ENCODE data around the gene MTPN.

MTPN gene

DNA sequence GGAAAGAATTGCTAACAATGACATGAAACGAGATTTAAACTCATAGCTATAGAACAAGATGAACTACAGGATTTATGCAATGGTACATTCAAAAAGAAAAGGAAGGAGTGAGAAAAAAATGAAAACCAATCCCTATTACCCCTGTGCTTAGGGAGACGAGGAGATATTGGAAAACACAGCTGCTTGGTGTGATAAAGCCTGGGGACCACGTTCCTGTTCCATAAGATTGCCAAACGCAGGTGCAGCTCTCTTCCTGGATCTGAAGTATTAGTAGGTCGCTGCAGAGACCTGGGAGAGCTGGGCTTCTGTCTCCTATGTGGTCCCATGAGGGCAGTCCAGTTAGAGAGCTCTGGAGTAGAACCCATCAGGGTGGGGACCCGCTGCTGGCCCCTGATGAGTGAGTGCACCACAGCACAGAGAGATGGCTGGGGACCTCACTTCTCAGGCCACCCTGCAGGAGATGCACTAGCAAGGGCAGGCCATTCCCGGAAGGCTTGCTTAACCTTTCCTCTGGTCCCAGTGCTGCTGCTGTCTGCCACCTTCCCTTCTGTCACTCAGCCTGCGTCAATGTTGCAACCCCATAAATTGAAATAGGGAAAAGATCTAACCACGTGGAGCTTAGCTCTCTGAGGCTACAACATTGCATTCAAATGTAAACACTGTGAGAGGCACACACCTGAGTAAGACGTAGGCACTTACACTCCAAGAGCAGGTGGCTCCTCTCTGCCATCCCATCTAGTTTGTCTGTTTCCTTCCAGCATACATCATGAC lies 57.9 kb downstream of the MTPN start:
- TF ChIP-seq, protein P1, sequence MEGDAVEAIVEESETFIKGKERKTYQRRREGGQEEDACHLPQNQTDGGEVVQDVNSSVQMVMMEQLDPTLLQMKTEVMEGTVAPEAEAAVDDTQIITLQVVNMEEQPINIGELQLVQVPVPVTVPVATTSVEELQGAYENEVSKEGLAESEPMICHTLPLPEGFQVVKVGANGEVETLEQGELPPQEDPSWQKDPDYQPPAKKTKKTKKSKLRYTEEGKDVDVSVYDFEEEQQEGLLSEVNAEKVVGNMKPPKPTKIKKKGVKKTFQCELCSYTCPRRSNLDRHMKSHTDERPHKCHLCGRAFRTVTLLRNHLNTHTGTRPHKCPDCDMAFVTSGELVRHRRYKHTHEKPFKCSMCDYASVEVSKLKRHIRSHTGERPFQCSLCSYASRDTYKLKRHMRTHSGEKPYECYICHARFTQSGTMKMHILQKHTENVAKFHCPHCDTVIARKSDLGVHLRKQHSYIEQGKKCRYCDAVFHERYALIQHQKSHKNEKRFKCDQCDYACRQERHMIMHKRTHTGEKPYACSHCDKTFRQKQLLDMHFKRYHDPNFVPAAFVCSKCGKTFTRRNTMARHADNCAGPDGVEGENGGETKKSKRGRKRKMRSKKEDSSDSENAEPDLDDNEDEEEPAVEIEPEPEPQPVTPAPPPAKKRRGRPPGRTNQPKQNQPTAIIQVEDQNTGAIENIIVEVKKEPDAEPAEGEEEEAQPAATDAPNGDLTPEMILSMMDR (conservative IDR thresholded peaks at IDR 0.05; ENCODE audit: low read length), result no peak
- DNase-seq (ENCODE audit: low read depth), result no peak
- H3K4me3 ChIP-seq (ENCODE audit: low read length), result no peak overlapping the region

DNA sequence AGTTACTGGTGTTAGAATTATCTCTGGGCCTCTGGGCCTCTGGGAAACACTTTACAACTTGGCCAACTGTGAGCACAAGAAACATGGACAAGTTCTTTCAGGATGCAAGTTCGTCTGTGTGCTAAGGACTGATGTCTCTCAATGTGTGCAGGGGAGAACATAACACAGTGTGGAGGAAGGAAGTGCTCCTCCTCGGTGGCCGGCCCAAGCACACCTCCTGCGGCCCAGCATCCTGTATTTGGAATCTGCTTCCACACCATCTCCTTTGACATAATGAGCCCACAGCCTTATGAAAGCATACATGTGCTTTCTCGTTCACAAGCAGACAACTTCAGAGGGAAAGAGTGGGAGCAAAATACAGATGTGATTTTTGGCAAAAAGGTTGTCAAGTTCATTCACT lies 59.0 kb downstream of the MTPN start:
- TF ChIP-seq, protein P1 (conservative IDR thresholded peaks at IDR 0.05; ENCODE audit: low read length), result no peak
- DNase-seq (ENCODE audit: low read depth), result peak; percentile 25
- no peak overlapping the region for H3K4me3 ChIP-seq (ENCODE audit: low read length)

DNA sequence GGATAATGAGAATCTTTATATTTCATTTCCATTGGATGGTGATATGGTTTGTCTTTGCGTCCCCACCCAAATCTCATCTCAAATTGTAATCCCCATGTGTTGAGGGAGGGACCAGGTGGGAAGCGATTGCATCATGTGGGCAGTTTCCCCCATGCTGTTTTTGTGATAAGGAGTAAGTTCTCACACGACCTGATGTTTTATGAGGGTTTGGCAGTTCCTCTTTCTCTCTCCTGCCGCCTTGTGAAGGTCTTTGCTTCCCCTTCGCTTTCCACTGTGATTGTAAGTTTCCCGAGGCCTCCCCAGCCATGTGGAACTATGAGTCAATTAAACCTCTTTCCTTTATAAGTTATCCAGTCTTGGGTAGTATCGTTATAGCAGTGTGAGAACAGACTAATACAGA lies 59.4 kb downstream of the MTPN start:
- TF ChIP-seq, protein P1 (conservative IDR thresholded peaks at IDR 0.05; ENCODE audit: low read length), result no peak
- DNase-seq (ENCODE audit: low read depth), result no peak
- no peak overlapping the region for H3K4me3 ChIP-seq (ENCODE audit: low read length)

DNA sequence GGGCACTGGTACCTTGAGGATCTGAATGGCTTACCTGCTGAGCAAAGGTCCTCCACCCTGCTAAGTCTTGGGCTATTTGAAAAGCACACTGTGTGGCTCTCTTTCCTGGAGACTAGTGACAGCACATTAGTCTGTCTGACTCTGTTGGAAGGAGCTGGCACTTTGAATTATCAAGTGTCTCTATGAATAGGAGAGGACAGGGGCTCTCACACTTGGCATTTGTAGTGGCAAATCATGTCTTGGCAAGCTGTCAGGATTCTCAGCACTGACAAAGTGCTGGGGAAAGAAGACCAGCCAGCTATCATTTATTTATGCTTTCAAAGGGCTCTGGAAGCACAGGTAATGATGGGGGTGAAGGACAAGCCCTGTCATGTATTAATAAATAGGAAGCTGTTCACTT lies 62.8 kb downstream of the MTPN start:
- DNase-seq (ENCODE audit: low read depth), result no peak
- TF ChIP-seq, protein P1 (conservative IDR thresholded peaks at IDR 0.05; ENCODE audit: low read length), result no peak
- no peak overlapping the region for H3K4me3 ChIP-seq (ENCODE audit: low read length)

DNA sequence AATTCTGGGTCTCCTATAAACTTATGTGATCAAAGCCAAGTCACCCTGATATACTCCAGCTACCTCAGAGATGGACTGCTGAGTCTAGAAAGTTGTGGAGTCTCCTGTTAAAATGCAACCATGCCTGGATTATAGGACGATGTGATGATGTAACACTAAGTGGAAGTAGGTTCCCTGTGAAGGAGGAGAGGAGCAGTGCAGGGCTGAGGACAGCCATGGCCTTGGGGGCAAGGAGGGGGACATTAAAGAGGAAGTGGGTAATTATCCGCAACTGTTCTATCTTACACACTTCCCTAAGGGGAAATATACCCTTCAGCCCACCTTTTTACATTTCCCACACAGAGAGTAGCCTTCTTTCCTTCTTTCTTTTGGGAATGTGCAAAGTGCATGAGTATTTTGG lies 63.8 kb downstream of the MTPN start:
- DNase-seq (ENCODE audit: low read depth), result no peak
- no peak overlapping the region for H3K4me3 ChIP-seq (ENCODE audit: low read length)
- TF ChIP-seq, protein P1 (conservative IDR thresholded peaks at IDR 0.05; ENCODE audit: low read length), result no peak

DNA sequence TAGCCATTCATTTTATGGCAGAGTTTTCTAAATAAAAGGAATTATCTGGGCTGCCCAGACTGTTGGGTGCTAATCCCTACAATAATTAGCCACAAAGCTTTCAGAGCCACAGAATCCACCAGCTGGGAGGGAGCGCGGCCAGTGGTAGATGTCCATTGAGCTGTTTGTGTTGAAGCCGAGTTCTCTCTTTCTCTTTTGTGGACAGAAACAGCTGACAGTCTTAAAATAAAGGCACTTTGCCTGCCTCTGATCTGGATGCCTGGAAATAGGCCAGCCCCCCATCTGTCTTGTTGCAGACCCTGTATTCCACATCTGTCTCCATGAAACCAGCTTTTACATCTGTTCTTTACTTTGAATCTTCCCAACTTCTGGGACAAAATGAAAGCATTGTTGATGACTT lies 66.1 kb downstream of the MTPN start:
- peak; percentile 12 for DNase-seq (ENCODE audit: low read depth)
- TF ChIP-seq, protein P1 (conservative IDR thresholded peaks at IDR 0.05; ENCODE audit: low read length), result no peak

DNA sequence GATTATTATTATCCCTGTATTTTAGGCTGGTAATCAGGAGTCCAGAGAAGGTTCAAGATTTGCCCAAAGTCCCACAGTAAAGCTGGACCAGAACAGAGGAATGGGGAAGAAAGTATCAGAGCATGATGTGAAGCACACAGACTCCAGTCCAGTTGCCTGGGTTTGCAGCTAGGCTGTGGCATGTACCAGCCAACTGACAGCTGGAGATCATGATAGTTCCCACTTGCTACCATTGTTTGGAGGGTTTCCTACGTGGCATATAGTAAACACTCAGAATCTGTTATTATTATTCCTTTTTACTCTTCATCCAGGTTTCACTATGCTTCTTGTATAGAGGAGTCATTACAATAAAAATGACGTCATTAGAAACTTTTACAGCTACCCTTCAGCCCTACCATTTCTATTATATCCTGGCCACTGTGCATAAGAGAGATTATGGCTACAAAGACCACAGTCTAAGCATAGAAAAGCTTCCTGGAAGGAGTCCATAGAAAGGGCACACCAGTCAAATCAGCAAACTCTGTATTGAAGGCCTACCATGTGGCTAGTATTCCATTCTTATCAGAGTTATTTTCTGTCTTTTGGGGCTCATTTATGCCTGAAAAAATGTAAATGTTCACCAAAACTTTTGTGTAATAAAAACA lies 66.6 kb downstream of the MTPN start:
- H3K4me3 ChIP-seq (ENCODE audit: low read length), result no peak overlapping the region
- no peak for DNase-seq (ENCODE audit: low read depth)
- TF ChIP-seq, protein P1 (conservative IDR thresholded peaks at IDR 0.05; ENCODE audit: low read length), result no peak

More for the DNA sequence above, 66.1 kb downstream of the MTPN start:
- no peak overlapping the region for H3K4me3 ChIP-seq (ENCODE audit: low read length)
